Measurements from ENCODE around the gene CGNL1.

DNA sequence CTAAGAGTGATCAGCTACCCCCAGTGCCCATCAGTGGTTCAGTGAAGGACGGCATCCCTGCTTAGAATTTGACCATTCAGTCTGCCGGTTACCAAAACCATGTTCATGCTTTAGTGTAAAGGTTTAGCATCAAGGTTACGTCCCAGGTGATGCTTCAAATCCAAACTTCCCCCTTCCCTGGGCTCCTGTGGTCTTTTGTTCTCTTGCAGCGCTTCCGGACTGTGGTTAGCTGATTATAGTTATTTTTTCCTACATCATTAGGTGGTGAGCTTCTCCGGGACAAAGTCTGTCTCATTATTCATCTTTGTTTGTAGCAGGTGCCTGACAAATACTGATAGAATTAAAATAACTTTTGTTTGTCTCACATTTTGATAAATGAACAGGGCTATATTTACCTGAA is 187.1 kb downstream of the CGNL1 start:
- TF ChIP-seq, protein P1, sequence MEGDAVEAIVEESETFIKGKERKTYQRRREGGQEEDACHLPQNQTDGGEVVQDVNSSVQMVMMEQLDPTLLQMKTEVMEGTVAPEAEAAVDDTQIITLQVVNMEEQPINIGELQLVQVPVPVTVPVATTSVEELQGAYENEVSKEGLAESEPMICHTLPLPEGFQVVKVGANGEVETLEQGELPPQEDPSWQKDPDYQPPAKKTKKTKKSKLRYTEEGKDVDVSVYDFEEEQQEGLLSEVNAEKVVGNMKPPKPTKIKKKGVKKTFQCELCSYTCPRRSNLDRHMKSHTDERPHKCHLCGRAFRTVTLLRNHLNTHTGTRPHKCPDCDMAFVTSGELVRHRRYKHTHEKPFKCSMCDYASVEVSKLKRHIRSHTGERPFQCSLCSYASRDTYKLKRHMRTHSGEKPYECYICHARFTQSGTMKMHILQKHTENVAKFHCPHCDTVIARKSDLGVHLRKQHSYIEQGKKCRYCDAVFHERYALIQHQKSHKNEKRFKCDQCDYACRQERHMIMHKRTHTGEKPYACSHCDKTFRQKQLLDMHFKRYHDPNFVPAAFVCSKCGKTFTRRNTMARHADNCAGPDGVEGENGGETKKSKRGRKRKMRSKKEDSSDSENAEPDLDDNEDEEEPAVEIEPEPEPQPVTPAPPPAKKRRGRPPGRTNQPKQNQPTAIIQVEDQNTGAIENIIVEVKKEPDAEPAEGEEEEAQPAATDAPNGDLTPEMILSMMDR (IDR thresholded peaks at IDR 0.05; ENCODE audit: low read depth, low read length), result no peak
- no peak for TF ChIP-seq EZH2phosphoT487 (IDR thresholded peaks at IDR 0.05; ENCODE audit: low read depth)

Measured in OCI-LY3 (cell line).